ENCODE results near the gene LRRC4C.

GRCh38 chr11:41177791-41178190, 281.7 kb downstream of the LRRC4C start:
- TF ChIP-seq FOXP4 (CRISPR knock-in tag; IDR thresholded peaks at IDR 0.05) (no peak), CTCF (IDR thresholded peaks at IDR 0.05) (no peak), E2F4 (CRISPR knock-in tag; IDR thresholded peaks at IDR 0.05; ENCODE audit: borderline replicate concordance, low read depth) (no peak), ATF3 (CRISPR knock-in tag; conservative IDR thresholded peaks at IDR 0.05) (no peak), TEAD4 (CRISPR knock-in tag; IDR thresholded peaks at IDR 0.05) (no peak), STAT6 (CRISPR knock-in tag; conservative IDR thresholded peaks at IDR 0.05; ENCODE audit: low read depth) (no peak), ZBTB21 (CRISPR knock-in tag; IDR thresholded peaks at IDR 0.05; ENCODE audit: borderline replicate concordance) (no peak), E2F1 (CRISPR knock-in tag; IDR thresholded peaks at IDR 0.05) (no peak), SMAD3 (CRISPR knock-in tag; IDR thresholded peaks at IDR 0.05; ENCODE audit: borderline replicate concordance) (no peak), CREM (CRISPR knock-in tag; IDR thresholded peaks at IDR 0.05) (no peak), EMX1 (CRISPR knock-in tag; IDR thresholded peaks at IDR 0.05) (no peak)
